K562 (cell line): ENCODE data around the gene GTPBP8. TPM values are rescaled to one million over a fixed set of nuclear protein-coding genes. Genes with fewer than 3 reads are reported as not detected.

ENCODE experiments used
- ATAC-seq: fragments of 200-7000 bp; cut with Tn5 transposase; 3 replicates; pipeline ENCODE4 v1.9.1; 2020; ENCODE audit warnings: moderate library complexity
- BruUV-seq: library from RNA; stranded (reverse); fragments of 400-500 nt; replicated peaks from 2 replicates; lab custom pipeline; 2021; lab: Mats Ljungman, UMichigan
- CTCF ChIA-PET: fragments of 300-600 bp; formaldehyde crosslinking; extraction: SDS; loops from one replicate; lab custom pipeline; 2021; ENCODE audit warnings: low intra/inter-chr PET ratio; lab: Yijun Ruan, JAX
- POLR2A ChIA-PET: fragments of 300-600, 350-650 bp; sonication (Branson Sonifier 250); formaldehyde crosslinking; extraction: SDS; loops from one replicate; lab custom pipeline; 2021; ENCODE audit warnings: antibody characterized with exemption, inconsistent platforms; lab: Yijun Ruan, JAX
- DNase-seq, 4 experiments: peaks; one replicate each; pipeline versions ENCODE4 v3.0.0 to v3.0.0-alpha.2; 2011 to 2018; ENCODE audit warnings: low spot score in 3 of 4, mixed read lengths in 3 of 4; ENCODE audit errors: extremely low read depth in 1 of 4
- FAIRE-seq: peaks from 2 replicates; lab custom pipeline; 2011; peaks lifted over from hg19 to GRCh38; lab: Jason Lieb, UNC
- H2AFZ ChIP-seq: 2 replicates; pipeline ENCODE4 v1.6.0; 2011; ENCODE audit warnings: low read depth, low read length, control low read depth, inconsistent platforms
- H3K27ac ChIP-seq: fragments of 200-600 bp; 3 replicates; pipeline ENCODE4 v1.8.0; 2011; ENCODE audit warnings: low read depth, mild to moderate bottlenecking, control low read depth, inconsistent platforms, low read length, moderate library complexity, mixed read lengths; ENCODE audit errors: extremely low read depth
- H3K27me3 ChIP-seq, 2 experiments: fragments of 300-600 bp in 1 of 2; 2 replicates in 1 of 2; 3 replicates in 1 of 2; pipeline versions ENCODE4 v1.6.0 to v1.8.0; 2011; ENCODE audit warnings: inconsistent platforms in 2 of 2, low read length in 2 of 2, mild to moderate bottlenecking in 1 of 2, mixed read lengths in 1 of 2, moderate library complexity in 1 of 2; ENCODE audit not compliant: control insufficient read depth in 2 of 2, insufficient read depth in 2 of 2
- H3K36me3 ChIP-seq: fragments of 300-600 bp; 3 replicates; pipeline ENCODE4 v1.8.0; 2011; ENCODE audit warnings: mild to moderate bottlenecking, low read length, inconsistent platforms; ENCODE audit not compliant: control insufficient read depth, insufficient read depth
- H3K4me1 ChIP-seq, 2 experiments: fragments of 200-600 bp in 1 of 2; replicated peaks in 1 of 2; 2 replicates in 1 of 2; 3 replicates in 1 of 2; pipeline versions ENCODE4 v1.5.1 to v1.8.0; 2011; ENCODE audit warnings: inconsistent platforms in 2 of 2, low read length in 2 of 2, mild to moderate bottlenecking in 1 of 2, mixed read lengths in 1 of 2, moderate library complexity in 1 of 2; ENCODE audit not compliant: control insufficient read depth in 2 of 2, insufficient read depth in 2 of 2
- H3K4me2 ChIP-seq: 2 replicates; pipeline ENCODE4 v1.6.1; 2011; ENCODE audit warnings: low read length, control low read depth, inconsistent platforms, mixed read lengths; ENCODE audit not compliant: insufficient read depth
- H3K4me3 ChIP-seq: fragments of 200-600 bp; sonication (generic), shearing (Covaris generic); 2 replicates; pipeline ENCODE4 v1.5.1; 2016; ENCODE audit warnings: control low read depth, inconsistent platforms
- H3K79me2 ChIP-seq: fragments of 200-600 bp; 3 replicates; pipeline ENCODE4 v1.8.0; 2011; ENCODE audit warnings: low read length, inconsistent platforms; ENCODE audit not compliant: control insufficient read depth, insufficient read depth
- H3K9ac ChIP-seq, 2 experiments: 2 replicates each; pipeline versions ENCODE4 v1.6.0 to v1.6.1; 2011; ENCODE audit warnings: low read depth in 2 of 2, low read length in 2 of 2, control low read depth in 1 of 2, inconsistent platforms in 1 of 2, mild to moderate bottlenecking in 1 of 2, mixed read lengths in 1 of 2; ENCODE audit not compliant: insufficient read depth in 1 of 2
- H3K9me1 ChIP-seq: one replicate; pipeline ENCODE4 v1.6.0; 2011; ENCODE audit warnings: inconsistent platforms, mild to moderate bottlenecking, low read length, moderate library complexity; ENCODE audit not compliant: control insufficient read depth, insufficient read depth
- H3K9me3 ChIP-seq: replicated peaks from 2 replicates; pipeline ENCODE4 v1.5.1; 2011; ENCODE audit warnings: low read depth, low read length, inconsistent platforms; ENCODE audit not compliant: control insufficient read depth, insufficient read depth
- H4K20me1 ChIP-seq: replicated peaks from 2 replicates; pipeline ENCODE4 v1.6.1; 2011; ENCODE audit warnings: low read length, inconsistent platforms, mixed read lengths; ENCODE audit not compliant: control insufficient read depth, insufficient read depth
- CHD1 ChIP-seq: fragments of 200-600 bp; sonication (generic); IDR thresholded peaks from one replicate; pipeline ENCODE4 v1.6.1; 2012; ENCODE audit warnings: mild to moderate bottlenecking, moderate library complexity, low read length, inconsistent platforms
- in situ Hi-C: fragments of 300-500 bp; cut with MboI; formaldehyde crosslinking; loops from 4 replicates; pipeline ENCODE4 v1.15.0; 2018; ENCODE audit warnings: inconsistent platforms, mixed read lengths
- intact Hi-C: fragments of 100-400 bp; cut with micrococcal nuclease; formaldehyde crosslinking; loops from 2 replicates; pipeline ENCODE4 v1.14.2; 2022
- polyA plus RNA-seq, 8 experiments: library from polyadenylated mRNA; depleted of rRNA in 4 of 8; stranded (reverse) in 5 of 8; unstranded in 3 of 8; fragments of >200 nt; fragmentation: Nextera tagmentation in 2 of 8; fragmentation: Illumina TruSeq in 1 of 8; extraction: Ambion mirVana in 2 of 8; extraction: Trizol in 1 of 8; gene quantifications; 2 replicates each; pipeline versions ENCODE4 v1.2.1 to v1.2.3, GENCODE V29; 2011 to 2014; ENCODE audit warnings: inconsistent platforms in 1 of 8, missing spikeins in 1 of 8
- total RNA-seq, 7 experiments: library from RNA; depleted of rRNA in 6 of 7; stranded (reverse); fragments of >200 nt in 6 of 7; fragmentation: Illumina TruSeq in 2 of 7; extraction: Trizol in 2 of 7; gene quantifications; 2 replicates each; pipeline versions ENCODE4 v1.2.1 to v1.2.3, GENCODE V29; 2011 to 2021; ENCODE audit warnings: low replicate concordance in 1 of 7
- TF ChIP-seq, protein P1 (sequence below), 2 experiments: fragments of 250-450 bp in 1 of 2; fragments of 450-650 bp in 1 of 2; sonication (Bioruptor Pico) in 1 of 2; IDR thresholded peaks; 2 replicates each; pipeline versions ENCODE4 v1.6.1 to v1.8.0; 2016 to 2021; ENCODE audit warnings: mild to moderate bottlenecking in 2 of 2, moderate library complexity in 2 of 2, missing compliant biosample characterization in 1 of 2, missing genetic modification characterization in 1 of 2
- TF ChIP-seq, protein P2 (sequence below), 2 experiments: fragments of 450-650 bp in 1 of 2; sonication (generic) in 1 of 2; formaldehyde crosslinking in 1 of 2; IDR thresholded peaks in 1 of 2; conservative IDR thresholded peaks in 1 of 2; 2 replicates each; pipeline versions ENCODE4 v1.6.1 to v1.8.1; 2016 to 2023; ENCODE audit warnings: mild to moderate bottlenecking in 2 of 2, moderate library complexity in 2 of 2, inconsistent platforms in 1 of 2, missing genetic modification reagents in 1 of 2
- TF ChIP-seq, protein P3 (sequence below), 2 experiments: IDR thresholded peaks in 1 of 2; conservative IDR thresholded peaks in 1 of 2; 2 replicates each; pipeline ENCODE4 v1.6.1; 2016; ENCODE audit warnings: low read depth in 2 of 2, mild to moderate bottlenecking in 1 of 2, missing compliant biosample characterization in 1 of 2, missing genetic modification characterization in 1 of 2, moderate library complexity in 1 of 2
- TF ChIP-seq, protein P4 (sequence below), 3 experiments: IDR thresholded peaks in 2 of 3; conservative IDR thresholded peaks in 1 of 3; 2 replicates each; pipeline ENCODE4 v1.5.1; 2011 to 2012; ENCODE audit warnings: low read length in 3 of 3, mild to moderate bottlenecking in 3 of 3, control low read depth in 2 of 3, improper control_type of control experiment in 1 of 3, inconsistent platforms in 1 of 3, low read depth in 1 of 3, mixed read lengths in 1 of 3, moderate library complexity in 1 of 3; ENCODE audit not compliant: insufficient read depth in 2 of 3
- TF ChIP-seq, protein P5 (sequence below), 2 experiments: IDR thresholded peaks; 2 replicates each; pipeline ENCODE4 v1.6.1; 2012; ENCODE audit warnings: improper control_type of control experiment in 2 of 2, low read depth in 2 of 2, low read length in 2 of 2, borderline replicate concordance in 1 of 2

Gene GTPBP8
- total and polyA plus RNA-seq, 9 of the 15 experiments (the other 6 are each of a cell fraction or from before 2014, with no cell fraction given) = 14.0 to 33.3 (median 20.8) TPM

DNA sequence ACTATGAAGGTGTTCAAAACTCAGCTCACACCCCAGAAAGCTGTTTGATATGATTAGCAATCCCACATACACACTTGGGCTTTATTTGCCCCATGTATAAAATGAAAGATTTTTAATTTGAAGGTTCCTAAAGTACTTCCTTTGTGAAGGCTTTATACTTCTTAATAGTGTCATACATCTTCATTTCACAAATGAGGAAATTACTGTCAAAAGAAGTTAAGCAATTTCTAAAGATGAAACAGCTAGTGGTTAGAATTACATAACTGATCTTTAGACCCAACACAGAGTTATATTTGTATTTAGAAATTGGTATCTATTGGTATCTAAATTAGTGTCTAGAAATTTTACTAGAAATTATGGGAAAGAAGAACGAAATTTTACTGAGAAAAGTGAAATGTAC, 23.0 kb upstream of the GTPBP8 start (continued):
- TF ChIP-seq, protein P1, sequence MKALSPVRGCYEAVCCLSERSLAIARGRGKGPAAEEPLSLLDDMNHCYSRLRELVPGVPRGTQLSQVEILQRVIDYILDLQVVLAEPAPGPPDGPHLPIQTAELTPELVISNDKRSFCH (CRISPR knock-in tag; IDR thresholded peaks at IDR 0.05) = no peak
- TF ChIP-seq, protein P1 (tag; IDR thresholded peaks at IDR 0.05) = no peak
- TF ChIP-seq, protein P2, sequence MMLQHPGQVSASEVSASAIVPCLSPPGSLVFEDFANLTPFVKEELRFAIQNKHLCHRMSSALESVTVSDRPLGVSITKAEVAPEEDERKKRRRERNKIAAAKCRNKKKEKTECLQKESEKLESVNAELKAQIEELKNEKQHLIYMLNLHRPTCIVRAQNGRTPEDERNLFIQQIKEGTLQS (IDR thresholded peaks at IDR 0.05) = no peak
- TF ChIP-seq, protein P2 (CRISPR knock-in tag; conservative IDR thresholded peaks at IDR 0.05) = no peak
- no peak for TF ChIP-seq CHD1

DNA sequence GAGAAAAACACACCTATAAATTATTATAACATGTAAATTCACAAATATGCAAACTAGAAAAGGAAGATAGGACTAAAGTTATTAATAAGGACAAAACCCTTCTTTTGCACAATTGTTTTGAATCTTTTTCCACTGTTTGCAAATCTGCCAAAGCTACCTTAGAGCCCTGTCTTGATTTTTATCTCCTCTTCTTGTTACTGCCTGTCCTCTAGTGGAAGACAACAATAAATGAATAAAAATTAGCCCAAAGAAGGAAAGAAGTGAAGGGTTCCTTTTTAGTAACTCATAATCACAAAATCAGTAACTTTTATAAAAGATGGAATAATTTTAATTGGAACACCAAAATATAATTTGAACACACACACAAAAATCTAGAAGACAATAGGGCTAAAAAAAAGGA, 18.6 kb upstream of the GTPBP8 start:
- no TSS peak for BruUV-seq
- Histone ChIP-seq H2AFZ (no peak overlapping the region), H4K20me1 (no peaks in the 10 kb centered on the region), H3K9me1 (no peaks in the 10 kb centered on the region), H3K79me2 (no peaks in the 10 kb centered on the region), H3K4me2 (no peak overlapping the region), H3K4me1 (no peaks in the 10 kb centered on the region), H3K9ac (no peak overlapping the region), H3K27ac (no peak overlapping the region), H3K36me3 (no peaks in the 10 kb centered on the region), H3K9me3 (no peaks in the 10 kb centered on the region), H3K27me3 (no peaks in the 10 kb centered on the region), H3K4me3 (no peak overlapping the region)
- DNase-seq (no peak), FAIRE-seq (no peak), ATAC-seq (no peak)
- CTCF ChIA-PET = no interaction called here
- POLR2A ChIA-PET = interaction anchor here (0.9 kb wide), 1 partner anchor 10 kb away, joined by 3 read pairs; no protein-coding TSS in a partner anchor
- intact Hi-C loops (loop anchor here (10.0 kb wide), 1 partner anchor 117 kb away; no protein-coding TSS in a partner anchor), in situ Hi-C loops (no loop called here)
- TF ChIP-seq, protein P3, sequence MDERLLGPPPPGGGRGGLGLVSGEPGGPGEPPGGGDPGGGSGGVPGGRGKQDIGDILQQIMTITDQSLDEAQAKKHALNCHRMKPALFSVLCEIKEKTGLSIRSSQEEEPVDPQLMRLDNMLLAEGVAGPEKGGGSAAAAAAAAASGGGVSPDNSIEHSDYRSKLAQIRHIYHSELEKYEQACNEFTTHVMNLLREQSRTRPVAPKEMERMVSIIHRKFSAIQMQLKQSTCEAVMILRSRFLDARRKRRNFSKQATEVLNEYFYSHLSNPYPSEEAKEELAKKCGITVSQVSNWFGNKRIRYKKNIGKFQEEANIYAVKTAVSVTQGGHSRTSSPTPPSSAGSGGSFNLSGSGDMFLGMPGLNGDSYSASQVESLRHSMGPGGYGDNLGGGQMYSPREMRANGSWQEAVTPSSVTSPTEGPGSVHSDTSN (CRISPR knock-in tag; IDR thresholded peaks at IDR 0.05; ENCODE audit: low read depth) = no peak
- TF ChIP-seq, protein P3 (tag; conservative IDR thresholded peaks at IDR 0.05; ENCODE audit: low read depth) = no peak
- TF ChIP-seq, protein P4, sequence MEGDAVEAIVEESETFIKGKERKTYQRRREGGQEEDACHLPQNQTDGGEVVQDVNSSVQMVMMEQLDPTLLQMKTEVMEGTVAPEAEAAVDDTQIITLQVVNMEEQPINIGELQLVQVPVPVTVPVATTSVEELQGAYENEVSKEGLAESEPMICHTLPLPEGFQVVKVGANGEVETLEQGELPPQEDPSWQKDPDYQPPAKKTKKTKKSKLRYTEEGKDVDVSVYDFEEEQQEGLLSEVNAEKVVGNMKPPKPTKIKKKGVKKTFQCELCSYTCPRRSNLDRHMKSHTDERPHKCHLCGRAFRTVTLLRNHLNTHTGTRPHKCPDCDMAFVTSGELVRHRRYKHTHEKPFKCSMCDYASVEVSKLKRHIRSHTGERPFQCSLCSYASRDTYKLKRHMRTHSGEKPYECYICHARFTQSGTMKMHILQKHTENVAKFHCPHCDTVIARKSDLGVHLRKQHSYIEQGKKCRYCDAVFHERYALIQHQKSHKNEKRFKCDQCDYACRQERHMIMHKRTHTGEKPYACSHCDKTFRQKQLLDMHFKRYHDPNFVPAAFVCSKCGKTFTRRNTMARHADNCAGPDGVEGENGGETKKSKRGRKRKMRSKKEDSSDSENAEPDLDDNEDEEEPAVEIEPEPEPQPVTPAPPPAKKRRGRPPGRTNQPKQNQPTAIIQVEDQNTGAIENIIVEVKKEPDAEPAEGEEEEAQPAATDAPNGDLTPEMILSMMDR (IDR thresholded peaks at IDR 0.05 in 2 of 3, conservative IDR thresholded peaks at IDR 0.05 in 1 of 3; ENCODE audit: insufficient read depth in 2 of 3, low read depth in 1 of 3, low read length in 3 of 3) = peak in 1 of 3 experiments; percentile 14; a peak in 1 of 6 replicates
- TF ChIP-seq, protein P5, sequence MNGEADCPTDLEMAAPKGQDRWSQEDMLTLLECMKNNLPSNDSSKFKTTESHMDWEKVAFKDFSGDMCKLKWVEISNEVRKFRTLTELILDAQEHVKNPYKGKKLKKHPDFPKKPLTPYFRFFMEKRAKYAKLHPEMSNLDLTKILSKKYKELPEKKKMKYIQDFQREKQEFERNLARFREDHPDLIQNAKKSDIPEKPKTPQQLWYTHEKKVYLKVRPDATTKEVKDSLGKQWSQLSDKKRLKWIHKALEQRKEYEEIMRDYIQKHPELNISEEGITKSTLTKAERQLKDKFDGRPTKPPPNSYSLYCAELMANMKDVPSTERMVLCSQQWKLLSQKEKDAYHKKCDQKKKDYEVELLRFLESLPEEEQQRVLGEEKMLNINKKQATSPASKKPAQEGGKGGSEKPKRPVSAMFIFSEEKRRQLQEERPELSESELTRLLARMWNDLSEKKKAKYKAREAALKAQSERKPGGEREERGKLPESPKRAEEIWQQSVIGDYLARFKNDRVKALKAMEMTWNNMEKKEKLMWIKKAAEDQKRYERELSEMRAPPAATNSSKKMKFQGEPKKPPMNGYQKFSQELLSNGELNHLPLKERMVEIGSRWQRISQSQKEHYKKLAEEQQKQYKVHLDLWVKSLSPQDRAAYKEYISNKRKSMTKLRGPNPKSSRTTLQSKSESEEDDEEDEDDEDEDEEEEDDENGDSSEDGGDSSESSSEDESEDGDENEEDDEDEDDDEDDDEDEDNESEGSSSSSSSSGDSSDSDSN (IDR thresholded peaks at IDR 0.05; ENCODE audit: borderline replicate concordance in 1 of 2, low read depth in 2 of 2, low read length in 2 of 2) = no peak
